GM10847 (cell line): ENCODE results near the gene FZD7.

Source experiments
- POLR2A ChIP-seq: IDR thresholded peaks from 2 replicates; pipeline ENCODE4 v1.6.1; 2011; ENCODE audit not compliant: insufficient read length; ENCODE audit errors: extremely low read depth

Gene FZD7

DNA sequence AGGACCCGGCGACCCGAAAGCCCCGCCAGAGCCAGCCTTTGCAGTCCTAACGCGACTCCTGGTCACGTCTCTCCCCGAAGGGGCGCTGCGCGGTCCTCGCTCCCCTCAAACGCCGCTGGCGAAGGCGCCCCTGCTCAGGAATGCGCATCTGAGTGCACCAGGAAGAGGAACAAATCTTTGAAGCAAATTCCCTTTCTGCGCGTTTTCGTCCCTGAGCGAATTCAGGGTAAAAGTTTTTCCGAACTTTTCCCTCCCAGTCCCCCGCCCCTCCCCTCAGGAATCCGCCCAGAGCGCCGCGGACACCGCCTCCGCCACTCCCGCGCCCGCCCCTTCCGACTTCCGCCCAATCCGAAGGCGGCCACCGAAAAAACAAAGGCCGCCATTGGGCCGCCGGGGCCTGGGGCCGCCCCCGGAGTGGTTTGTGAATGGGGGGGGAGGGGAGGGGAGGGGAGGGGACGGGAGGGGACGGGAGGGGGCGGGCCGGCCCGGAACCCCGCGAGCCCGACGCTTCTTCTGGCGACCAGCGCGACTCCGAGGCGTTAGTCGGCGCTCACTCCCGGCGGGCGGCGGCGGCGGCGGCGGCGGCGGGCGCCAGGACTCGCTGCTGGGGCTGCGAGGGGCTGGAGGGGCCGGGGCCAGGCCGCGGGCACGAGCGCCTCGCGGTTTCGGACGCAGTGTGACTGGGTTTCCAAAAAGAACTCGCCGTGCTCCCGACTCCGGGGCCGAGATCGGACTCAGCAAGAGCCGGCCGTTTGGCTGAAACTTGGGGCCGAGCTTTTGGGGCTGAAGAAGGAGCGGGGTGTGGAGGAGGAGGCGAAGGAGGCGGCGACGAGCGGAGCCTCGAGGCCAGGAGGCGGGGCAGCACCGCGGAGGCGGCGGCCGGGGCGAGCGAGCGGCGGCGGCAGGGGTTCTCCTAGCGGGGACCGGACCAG is at the start of gene FZD7:
FZD7 (plus strand) TSS at position 539 of the 932 bp plus-strand sequence. CDS start 793 bp downstream, outside the sequence.
- no peak for TF ChIP-seq POLR2A

DNA sequence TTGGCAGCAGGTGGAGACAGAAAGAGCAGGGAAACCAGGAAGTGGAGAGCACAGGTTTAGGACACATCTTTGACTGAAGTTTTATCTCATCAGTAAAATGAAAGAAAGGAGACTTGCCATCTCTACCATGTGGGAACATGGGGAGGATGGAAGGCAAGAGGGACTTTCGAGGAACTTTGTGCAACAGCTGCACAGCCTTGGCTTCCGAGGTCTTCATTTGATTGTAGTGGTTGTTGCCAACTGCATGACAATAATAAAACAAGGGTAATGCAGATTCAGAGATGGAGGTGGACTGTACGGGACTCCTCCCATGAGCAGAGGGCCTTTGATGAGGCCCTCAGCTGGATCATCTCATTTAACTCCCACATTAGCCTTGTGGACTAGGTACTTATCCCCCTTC is 49.3 kb upstream of the FZD7 start:
- no peak for TF ChIP-seq POLR2A

GRCh38 chr2:201984800-201985525 is 48.7 kb upstream of the FZD7 start:
- no peak for TF ChIP-seq POLR2A

DNA sequence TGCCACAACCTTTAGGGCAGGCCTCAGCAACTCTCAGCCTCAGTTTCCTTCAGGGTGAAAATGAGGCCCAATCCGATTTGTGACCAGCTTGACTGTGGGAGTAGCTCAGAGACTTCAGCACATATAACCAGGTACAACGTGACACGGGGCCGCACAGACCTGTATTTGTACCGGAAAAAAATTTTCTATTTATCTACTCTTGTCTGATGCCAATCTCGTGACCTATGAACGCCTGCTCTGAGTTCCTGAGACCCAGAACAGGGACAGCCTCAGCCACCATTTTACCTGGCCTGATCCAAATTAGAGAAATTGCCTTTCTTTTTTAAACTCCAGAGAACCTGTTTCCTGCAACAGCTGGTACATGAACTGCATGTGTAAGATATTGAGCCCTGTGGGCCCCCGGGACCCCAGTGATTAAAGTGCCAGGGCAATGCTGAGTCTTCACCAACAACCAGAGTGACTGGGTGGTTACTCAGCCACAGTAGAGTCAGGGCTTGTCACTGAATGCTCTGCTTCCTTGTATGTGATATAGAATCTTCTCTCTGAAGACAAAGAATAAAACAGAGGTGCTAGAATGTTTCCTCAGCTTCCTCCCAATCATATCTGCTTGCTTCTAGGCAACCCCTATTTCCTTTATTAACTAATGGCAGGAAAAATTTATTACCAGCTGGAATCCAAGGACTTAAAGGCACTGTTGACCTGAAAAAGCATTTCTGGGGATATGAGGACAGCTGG is 47.8 kb upstream of the FZD7 start:
- TF ChIP-seq POLR2A, result no peak

DNA sequence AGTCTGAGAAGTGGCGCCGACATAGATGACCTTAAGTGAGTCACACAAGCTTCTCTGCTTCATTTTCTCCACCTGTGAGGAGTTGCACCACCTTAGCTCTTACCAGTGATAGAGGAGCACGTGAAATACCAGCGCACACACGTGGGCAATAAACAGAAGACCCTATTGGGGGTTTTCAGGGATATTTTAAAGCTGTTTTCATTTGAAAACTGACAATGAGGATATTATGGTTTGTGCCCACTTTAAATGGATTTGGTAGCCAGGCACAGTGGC is 47.3 kb upstream of the FZD7 start:
- no peak for TF ChIP-seq POLR2A

- TF ChIP-seq POLR2A, result no peak
Measured at GRCh38 chr2:201987426-201987825, 46.2 kb upstream of the FZD7 start.

- no peak for TF ChIP-seq POLR2A
Measured at GRCh38 chr2:201990069-201990468, 43.6 kb upstream of the FZD7 start.

- TF ChIP-seq POLR2A, result no peak
Measured at GRCh38 chr2:201992960-201993359, 40.7 kb upstream of the FZD7 start.

GRCh38 chr2:201994973-201995638 is 38.5 kb upstream of the FZD7 start:
- TF ChIP-seq POLR2A, result no peak

DNA sequence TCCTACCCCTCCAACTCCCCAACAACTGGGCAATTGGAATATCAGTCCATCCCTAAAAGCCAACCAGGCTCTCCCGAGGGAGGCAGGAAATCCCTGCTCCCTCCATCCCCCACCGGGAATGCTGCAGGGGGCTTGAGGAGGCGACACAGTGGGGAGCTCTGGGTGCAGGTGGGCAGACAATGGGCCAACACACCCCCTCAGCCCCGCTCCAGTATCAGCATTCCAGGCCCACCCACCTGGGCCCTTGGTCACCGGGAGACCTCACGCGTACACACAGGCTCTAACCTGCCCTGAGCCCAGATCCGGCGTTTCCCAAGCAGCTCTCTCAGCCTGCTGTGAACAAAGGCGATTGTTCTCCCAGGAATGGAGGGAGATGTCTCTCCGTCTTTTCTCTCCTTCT is 37.6 kb upstream of the FZD7 start:
- TF ChIP-seq POLR2A, result no peak

DNA sequence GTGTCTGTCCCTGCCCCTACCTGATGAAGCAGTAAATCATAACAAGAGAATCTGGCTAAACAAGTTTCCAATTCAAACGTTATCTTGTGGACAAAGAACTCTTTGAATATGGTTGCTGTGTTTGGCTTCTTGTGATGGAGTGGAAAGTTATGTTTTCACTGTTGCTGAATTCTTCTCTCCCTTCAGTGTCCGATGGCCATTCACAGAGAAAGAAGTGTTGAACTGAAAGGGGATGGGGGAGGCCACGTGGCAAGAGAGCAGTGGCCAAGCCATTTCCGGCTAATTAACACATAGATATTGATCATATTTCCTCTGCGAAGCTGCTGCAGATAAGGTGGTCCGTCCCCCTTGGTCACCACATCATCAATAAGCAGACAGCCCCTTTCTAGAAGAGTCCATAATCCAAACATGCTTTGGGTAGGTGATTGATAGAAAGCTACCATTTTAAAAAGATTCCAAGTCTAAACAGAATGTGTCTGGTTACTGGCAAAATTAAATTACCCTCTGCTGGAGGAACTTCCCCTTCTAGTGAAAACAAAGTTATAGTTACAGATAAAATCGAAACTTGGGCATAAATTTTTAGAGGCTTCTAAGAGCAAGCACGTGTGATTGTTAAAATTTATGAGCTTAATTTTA is 36.9 kb upstream of the FZD7 start:
- no peak for TF ChIP-seq POLR2A

GRCh38 chr2:201999279-201999678 is 34.4 kb upstream of the FZD7 start:
- TF ChIP-seq POLR2A, result no peak

GRCh38 chr2:202001826-202002225 is 31.8 kb upstream of the FZD7 start:
- TF ChIP-seq POLR2A, result no peak

DNA sequence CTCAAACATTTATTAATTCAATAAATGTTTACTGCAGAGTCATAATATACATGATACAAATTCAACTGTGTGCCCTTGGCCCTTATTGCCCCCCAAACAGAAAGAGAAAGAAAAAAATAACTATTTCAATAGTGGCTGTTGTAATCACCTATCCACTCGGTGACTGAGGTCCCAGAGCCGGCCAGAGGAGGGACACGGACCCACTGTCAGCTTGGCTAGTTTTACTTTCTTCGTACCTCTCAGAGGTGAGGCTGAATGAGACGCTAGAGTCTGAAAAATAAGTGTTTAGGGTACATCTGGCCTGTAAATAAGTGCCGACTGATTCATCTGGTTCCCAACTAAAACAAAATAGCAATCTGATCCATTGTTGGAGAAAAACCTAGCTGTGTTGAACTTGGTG is 31.3 kb upstream of the FZD7 start:
- no peak for TF ChIP-seq POLR2A

DNA sequence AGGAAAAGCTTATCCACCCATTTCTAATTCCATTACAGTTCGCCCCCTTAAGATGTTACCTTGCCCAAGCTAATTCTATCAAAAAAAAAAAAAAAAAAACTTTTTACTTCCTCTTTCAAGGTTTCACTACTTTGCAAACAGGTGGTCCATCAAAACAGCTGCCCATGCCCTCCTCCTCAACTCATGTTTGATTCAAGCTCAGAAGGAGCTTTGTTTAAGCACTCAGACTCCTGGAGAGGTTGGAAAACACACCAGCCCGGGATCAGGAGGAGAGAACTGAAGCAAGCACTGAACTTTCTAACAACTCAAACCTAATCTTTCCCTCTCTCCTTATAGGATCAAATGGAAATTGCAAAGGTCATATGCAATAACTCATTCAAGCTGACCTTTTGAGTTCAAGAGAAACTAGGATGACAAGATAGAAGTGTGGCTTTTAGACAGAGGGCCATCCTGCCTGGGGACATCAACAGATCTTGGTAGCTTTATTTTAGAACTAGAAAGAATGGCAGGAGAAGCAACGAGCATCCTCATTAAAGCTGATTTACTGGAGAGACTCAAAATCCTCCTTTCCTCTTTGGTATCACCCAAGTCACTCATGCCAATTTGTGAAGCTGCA is 28.3 kb upstream of the FZD7 start:
- no peak for TF ChIP-seq POLR2A

DNA sequence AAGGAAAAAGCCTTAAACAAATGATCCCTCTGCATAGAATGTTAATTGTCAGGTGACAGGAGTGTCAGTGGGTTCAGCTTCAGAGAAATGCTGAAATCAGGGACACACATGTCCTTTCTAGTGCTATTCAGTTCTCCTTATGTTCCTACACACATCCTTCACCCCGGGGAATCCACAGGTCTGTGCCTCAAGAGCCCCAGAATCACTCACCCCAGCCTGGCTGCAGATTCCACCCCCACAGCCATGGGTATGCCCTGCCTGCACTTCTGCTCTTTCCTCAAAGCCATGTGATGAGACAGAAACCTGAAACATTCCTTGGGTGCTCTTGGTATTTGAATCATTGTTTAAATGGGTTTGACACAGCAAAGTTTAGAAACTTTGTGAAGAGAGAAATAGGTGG is 27.4 kb upstream of the FZD7 start:
- no peak for TF ChIP-seq POLR2A
